Body of pancreas (tissue), 4 donors: Measurements from ENCODE around the gene METTL2A.

ENCODE experiments used
- CTCF ChIP-seq, 7 experiments: fragments of 450-650 bp in 4 of 7; fragments of 200-600 bp in 3 of 7; sonication (generic) in 3 of 7; IDR thresholded peaks; one replicate each; pipeline ENCODE4 v1.5.1; 2016 to 2019; ENCODE audit warnings: antibody characterized with exemption in 7 of 7
- POLR2A ChIP-seq, 3 donors: fragments of 450-650 bp; IDR thresholded peaks; one replicate each; pipeline ENCODE4 v1.6.1; 2016; ENCODE audit warnings: antibody characterized with exemption in 3 of 3, mild to moderate bottlenecking in 2 of 3

GRCh38 chr17:62423647-62424461 lies at the start of gene METTL2A:
- peak in 6 of 7 experiments; percentile 22 to 56 (median 44) for TF ChIP-seq CTCF (IDR thresholded peaks at IDR 0.05)
- TF ChIP-seq POLR2A (IDR thresholded peaks at IDR 0.05) = peak in 2 of 3 donors; percentile 66 to 73
